GM12878 (cell line): ENCODE measurements around the gene PARG. TPM values are rescaled to one million over a fixed set of nuclear protein-coding genes. Genes with fewer than 3 reads are reported as not detected.

ENCODE experiments used
- ATAC-seq: fragments of 200-7000 bp; cut with Tn5 transposase; 3 replicates; pipeline ENCODE4 v1.9.1; 2020; ENCODE audit warnings: mild to moderate bottlenecking, moderate library complexity
- BruUV-seq: library from RNA; stranded (reverse); fragments of 400-500 nt; replicated peaks from 2 replicates; lab custom pipeline; 2021; lab: Mats Ljungman, UMichigan
- CTCF ChIA-PET: fragments of 300-600 bp; sonication (Branson Sonifier 250); formaldehyde crosslinking; extraction: SDS; loops from one replicate; lab custom pipeline; 2021; ENCODE audit warnings: inconsistent platforms; lab: Yijun Ruan, JAX
- POLR2A ChIA-PET: fragments of 350-600 bp; formaldehyde crosslinking; extraction: SDS; loops from one replicate; lab custom pipeline; 2021; ENCODE audit warnings: inconsistent platforms; lab: Charles Lee
- RAD21 ChIA-PET: fragments of 300-600 bp; sonication (Branson Sonifier 250); formaldehyde crosslinking; loops from one replicate; lab custom pipeline; 2023; ENCODE audit warnings: antibody characterized with exemption; ENCODE audit not compliant: unreplicated experiment; lab: Charles Lee
- SMC1A ChIA-PET: fragments of 300-600 bp; sonication (Branson Sonifier 250); formaldehyde crosslinking; loops from one replicate; lab custom pipeline; 2023; ENCODE audit not compliant: unreplicated experiment, uncharacterized antibody; lab: Charles Lee
- DNase-seq: peaks from one replicate; pipeline ENCODE4 v3.0.0-alpha.2; 2011; ENCODE audit warnings: low read depth, low spot score
- FAIRE-seq: peaks from 3 replicates; lab custom pipeline; 2011; peaks lifted over from hg19 to GRCh38; lab: Jason Lieb, UNC
- H2AFZ ChIP-seq: 2 replicates; pipeline ENCODE4 v1.6.0; 2011; ENCODE audit warnings: low read depth, low read length, control low read depth; ENCODE audit not compliant: control insufficient read depth
- H3K27ac ChIP-seq: 2 replicates; pipeline ENCODE4 v1.5.1; 2011; ENCODE audit warnings: control low read depth; ENCODE audit not compliant: control insufficient read depth, insufficient read depth
- H3K27me3 ChIP-seq, 2 experiments: replicated peaks in 1 of 2; 2 replicates each; pipeline versions ENCODE4 v1.6.0 to v1.6.1; 2011; ENCODE audit warnings: low read length in 1 of 2; ENCODE audit not compliant: control insufficient read depth in 2 of 2, insufficient read depth in 2 of 2
- H3K36me3 ChIP-seq, 2 experiments: 2 replicates each; pipeline ENCODE4 v1.5.1; 2011; ENCODE audit warnings: low read length in 1 of 2; ENCODE audit not compliant: control insufficient read depth in 2 of 2, insufficient read depth in 2 of 2
- H3K4me1 ChIP-seq: 2 replicates; pipeline ENCODE4 v1.6.1; 2011; ENCODE audit warnings: mild to moderate bottlenecking, low read length, moderate library complexity, mixed read lengths; ENCODE audit not compliant: control insufficient read depth, insufficient read depth
- H3K4me2 ChIP-seq: 2 replicates; pipeline ENCODE4 v1.6.0; 2011; ENCODE audit warnings: control low read depth; ENCODE audit not compliant: control insufficient read depth, insufficient read depth
- H3K4me3 ChIP-seq: fragments of 200-600 bp; sonication (generic); 2 replicates; pipeline ENCODE4 v1.5.1; 2016
- H3K79me2 ChIP-seq: 2 replicates; pipeline ENCODE4 v1.6.0; 2011; ENCODE audit warnings: low read length; ENCODE audit not compliant: control insufficient read depth, insufficient read depth
- H3K9ac ChIP-seq: 2 replicates; pipeline ENCODE4 v1.8.0; 2011; ENCODE audit warnings: low read length, control low read depth, mixed read lengths; ENCODE audit not compliant: control insufficient read depth, insufficient read depth
- H3K9me3 ChIP-seq: replicated peaks from 3 replicates; pipeline ENCODE4 v1.5.1; 2011; ENCODE audit warnings: mild to moderate bottlenecking, low read length; ENCODE audit not compliant: control insufficient read depth, insufficient read depth
- H4K20me1 ChIP-seq: 2 replicates; pipeline ENCODE4 v1.6.0; 2011; ENCODE audit not compliant: control insufficient read depth, insufficient read depth
- BACH1 ChIP-seq: fragments of 450-650 bp; IDR thresholded peaks from 2 replicates; pipeline ENCODE4 v1.6.1; 2017; ENCODE audit warnings: mild to moderate bottlenecking, borderline replicate concordance
- CTCF ChIP-seq, 3 experiments: IDR thresholded peaks in 2 of 3; conservative IDR thresholded peaks in 1 of 3; 2 replicates each; pipeline ENCODE4 v1.5.1; 2011; ENCODE audit warnings: low read depth in 3 of 3, low read length in 3 of 3, mild to moderate bottlenecking in 3 of 3, control low read depth in 2 of 3, moderate library complexity in 2 of 3, inconsistent platforms in 1 of 3, mixed read lengths in 1 of 3; ENCODE audit not compliant: control insufficient read depth in 2 of 3, insufficient read depth in 1 of 3; ENCODE audit errors: extremely low read depth in 1 of 3
- MEF2A ChIP-seq: IDR thresholded peaks from 2 replicates; pipeline ENCODE4 v1.6.1; 2011; ENCODE audit warnings: low read depth, mild to moderate bottlenecking, low read length, moderate library complexity; ENCODE audit not compliant: insufficient read depth
- PBX3 ChIP-seq: IDR thresholded peaks from 2 replicates; pipeline ENCODE4 v1.6.1; 2011; ENCODE audit warnings: mild to moderate bottlenecking, low read depth, low read length, moderate library complexity; ENCODE audit not compliant: insufficient replicate concordance
- RELB ChIP-seq: fragments of 450-650 bp; IDR thresholded peaks from 2 replicates; pipeline ENCODE4 v1.6.1; 2017; ENCODE audit warnings: low read depth, mild to moderate bottlenecking, moderate library complexity
- WGBS: methylation state at CpG from one replicate; pipeline ENCODE4 v1.1.6; 2016; ENCODE audit warnings: low lambda C conversion rate; ENCODE audit not compliant: insufficient replicate concordance, insufficient coverage; ENCODE audit errors: missing lambda C conversion rate; 5-methylcytosine and 5-hydroxymethylcytosine counted together
- in situ Hi-C: fragments of 300-500 bp; cut with MboI; formaldehyde crosslinking; loops from 9 replicates; pipeline ENCODE4 v1.14.3; 2018; ENCODE audit warnings: mixed read lengths
- intact Hi-C: fragments of 100-400 bp; cut with micrococcal nuclease; formaldehyde crosslinking; loops from one replicate; pipeline ENCODE4 v1.14.2; 2022; ENCODE audit not compliant: unreplicated experiment
- polyA plus RNA-seq, 11 experiments: library from polyadenylated mRNA; depleted of rRNA in 4 of 11; unstranded in 6 of 11; stranded (reverse) in 5 of 11; fragments of >200 nt; fragmentation: Nextera tagmentation in 4 of 11; fragmentation: Illumina TruSeq in 1 of 11; extraction: Ambion mirVana in 4 of 11; extraction: Trizol in 1 of 11; gene quantifications; 1 replicate in 1 of 11; 2 replicates in 10 of 11; pipeline versions ENCODE4 v1.2.1 to v1.2.3, GENCODE V29; 2011 to 2016; ENCODE audit warnings: inconsistent platforms in 2 of 11, missing spikeins in 2 of 11, low read depth in 1 of 11
- total RNA-seq, 4 experiments: library from RNA; depleted of rRNA in 3 of 4; stranded (reverse); fragments of >200 nt in 3 of 4; fragmentation: Illumina TruSeq in 1 of 4; extraction: Trizol in 1 of 4; gene quantifications; 2 replicates each; pipeline versions ENCODE4 v1.2.1 to v1.2.3, GENCODE V29; 2013 to 2021

PARG gene
- total and polyA plus RNA-seq, 10 of the 15 experiments (the other 5 are each of a cell fraction or from before 2014, with no cell fraction given): 4.8 to 35.4 (median 21.9) TPM

GRCh38 chr10:49837051-49837478 lies 104.8 kb downstream of the PARG start:
- no peak overlapping the region for H3K4me2 ChIP-seq
- POLR2A ChIA-PET: no interaction called here

More at GRCh38 chr10:49837051-49837478, 104.8 kb downstream of the PARG start:
- TF ChIP-seq CTCF (IDR thresholded peaks at IDR 0.05 in 2 of 3, conservative IDR thresholded peaks at IDR 0.05 in 1 of 3; ENCODE audit: control insufficient read depth in 2 of 3, extremely low read depth in 1 of 3, insufficient read depth in 1 of 3, low read depth in 3 of 3, low read length in 3 of 3): no peak
- TF ChIP-seq BACH1: no peak
- no peak for TF ChIP-seq MEF2A
- TF ChIP-seq RELB: no peak
- no peak for TF ChIP-seq PBX3
- Histone ChIP-seq H2AFZ (no peak overlapping the region), H3K9me3 (no peaks in the 10 kb centered on the region), H3K9ac (no peak overlapping the region), H4K20me1 (no peaks in the 10 kb centered on the region), H3K27ac (no peak overlapping the region), H3K27me3 (no peaks in the 10 kb centered on the region), H3K36me3 (peaks cover 0 to 14% of the 10 kb centered on the region in 2 experiments; a peak in 3 of 4 replicates), H3K4me1 (peaks cover 4% of the 10 kb centered on the region), H3K4me3 (no peak overlapping the region), H3K79me2 (no peaks in the 10 kb centered on the region)
- no peak for DNase-seq
- SMC1A ChIA-PET: no interaction called here
- no TSS peak for BruUV-seq
- in situ Hi-C loops: no loop called here
- RAD21 ChIA-PET: no interaction called here
- WGBS: 99% methylated on average over 5 of the region's 5 CpGs
- ATAC-seq: no peak
- peak; percentile 13 for FAIRE-seq
- intact Hi-C loops: no loop called here
- CTCF ChIA-PET: no interaction called here
